PC-3 (cell line): Measurements from ENCODE around the gene RPL32.

Experiments
- EZH2 ChIP-seq: fragments of 300-600 bp; sonication (generic); IDR thresholded peaks from one replicate; pipeline ENCODE4 v1.6.1; 2017; ENCODE audit warnings: antibody characterized with exemption, mild to moderate bottlenecking, low read length; ENCODE audit not compliant: unreplicated experiment
- EZH2phosphoT487 ChIP-seq: fragments of 300-600 bp; sonication (generic); IDR thresholded peaks from 2 replicates; pipeline ENCODE4 v1.6.1; 2018; ENCODE audit warnings: mild to moderate bottlenecking, antibody characterized with exemption, low read length, borderline replicate concordance
- TF ChIP-seq, protein P1 (sequence below): fragments of 300-600 bp; sonication (generic); conservative IDR thresholded peaks from 2 replicates; pipeline ENCODE4 v1.5.1; 2017; ENCODE audit warnings: antibody characterized with exemption, low read depth, mild to moderate bottlenecking, low read length

DNA sequence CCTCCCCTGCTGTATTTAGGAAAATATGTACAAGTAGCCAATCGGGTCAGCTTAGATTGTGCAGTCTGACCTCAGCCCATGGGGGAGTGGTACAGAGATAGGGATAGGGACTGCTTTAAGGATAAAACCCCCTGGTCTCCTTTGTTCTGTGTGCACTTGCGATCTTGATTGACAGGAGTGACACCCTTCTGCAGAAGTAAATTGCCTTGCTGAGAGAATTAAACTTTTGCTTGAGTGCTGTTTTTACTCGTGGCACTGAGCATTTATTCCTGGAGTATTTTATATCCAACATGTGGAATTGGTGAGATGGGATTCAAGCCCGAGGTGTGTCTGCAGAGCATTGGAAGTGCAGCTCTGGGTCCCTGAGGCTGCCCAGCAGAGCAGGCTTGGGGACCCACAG lies 23.9 kb upstream of the RPL32 start:
- TF ChIP-seq, protein P1, sequence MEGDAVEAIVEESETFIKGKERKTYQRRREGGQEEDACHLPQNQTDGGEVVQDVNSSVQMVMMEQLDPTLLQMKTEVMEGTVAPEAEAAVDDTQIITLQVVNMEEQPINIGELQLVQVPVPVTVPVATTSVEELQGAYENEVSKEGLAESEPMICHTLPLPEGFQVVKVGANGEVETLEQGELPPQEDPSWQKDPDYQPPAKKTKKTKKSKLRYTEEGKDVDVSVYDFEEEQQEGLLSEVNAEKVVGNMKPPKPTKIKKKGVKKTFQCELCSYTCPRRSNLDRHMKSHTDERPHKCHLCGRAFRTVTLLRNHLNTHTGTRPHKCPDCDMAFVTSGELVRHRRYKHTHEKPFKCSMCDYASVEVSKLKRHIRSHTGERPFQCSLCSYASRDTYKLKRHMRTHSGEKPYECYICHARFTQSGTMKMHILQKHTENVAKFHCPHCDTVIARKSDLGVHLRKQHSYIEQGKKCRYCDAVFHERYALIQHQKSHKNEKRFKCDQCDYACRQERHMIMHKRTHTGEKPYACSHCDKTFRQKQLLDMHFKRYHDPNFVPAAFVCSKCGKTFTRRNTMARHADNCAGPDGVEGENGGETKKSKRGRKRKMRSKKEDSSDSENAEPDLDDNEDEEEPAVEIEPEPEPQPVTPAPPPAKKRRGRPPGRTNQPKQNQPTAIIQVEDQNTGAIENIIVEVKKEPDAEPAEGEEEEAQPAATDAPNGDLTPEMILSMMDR = no peak
- TF ChIP-seq EZH2phosphoT487 (no peak), EZH2 (no peak)
